ENCODE measurements around the gene UBE3B.

UBE3B gene

GRCh38 chr12:109440851-109441490 is 36.5 kb upstream of the UBE3B start:
- DNase-seq (ENCODE audit: low read depth) = no peak
- TF ChIP-seq POLR2A (IDR thresholded peaks at IDR 0.05; ENCODE audit: extremely low read depth, insufficient read length) (no peak), MYC (IDR thresholded peaks at IDR 0.05; ENCODE audit: low read depth, low read length) (no peak), CTCF (IDR thresholded peaks at IDR 0.05; ENCODE audit: low read depth, low read length) (no peak), MAX (IDR thresholded peaks at IDR 0.05; ENCODE audit: low read depth, low read length) (no peak)
- H3K4me3 ChIP-seq (ENCODE audit: low read depth, low read length) = no peak overlapping the region

GRCh38 chr12:109443794-109444193 is 33.6 kb upstream of the UBE3B start:
- DNase-seq (ENCODE audit: low read depth) = no peak

GRCh38 chr12:109444259-109444658 is 33.2 kb upstream of the UBE3B start:
- DNase-seq (ENCODE audit: low read depth) = no peak
- H3K4me3 ChIP-seq (ENCODE audit: low read depth, low read length) = no peak overlapping the region
- TF ChIP-seq MAX (IDR thresholded peaks at IDR 0.05; ENCODE audit: low read depth, low read length) (no peak), MYC (IDR thresholded peaks at IDR 0.05; ENCODE audit: low read depth, low read length) (no peak), CTCF (IDR thresholded peaks at IDR 0.05; ENCODE audit: low read depth, low read length) (no peak), POLR2A (IDR thresholded peaks at IDR 0.05; ENCODE audit: extremely low read depth, insufficient read length) (no peak)

More at GRCh38 chr12:109443794-109444193, 33.6 kb upstream of the UBE3B start:
- TF ChIP-seq MYC (IDR thresholded peaks at IDR 0.05; ENCODE audit: low read depth, low read length) = no peak
- TF ChIP-seq CTCF (IDR thresholded peaks at IDR 0.05; ENCODE audit: low read depth, low read length) = no peak
- no peak for TF ChIP-seq MAX (IDR thresholded peaks at IDR 0.05; ENCODE audit: low read depth, low read length)
- no peak for TF ChIP-seq POLR2A (IDR thresholded peaks at IDR 0.05; ENCODE audit: extremely low read depth, insufficient read length)
- no peak overlapping the region for H3K4me3 ChIP-seq (ENCODE audit: low read depth, low read length)

- DNase-seq (ENCODE audit: low read depth) = no peak
- no peak for TF ChIP-seq MYC (IDR thresholded peaks at IDR 0.05; ENCODE audit: low read depth, low read length)
- no peak for TF ChIP-seq CTCF (IDR thresholded peaks at IDR 0.05; ENCODE audit: low read depth, low read length)
- no peak for TF ChIP-seq POLR2A (IDR thresholded peaks at IDR 0.05; ENCODE audit: extremely low read depth, insufficient read length)
- no peak for TF ChIP-seq MAX (IDR thresholded peaks at IDR 0.05; ENCODE audit: low read depth, low read length)
- no peak overlapping the region for H3K4me3 ChIP-seq (ENCODE audit: low read depth, low read length)
Measured at GRCh38 chr12:109445191-109445609, 32.2 kb upstream of the UBE3B start.

- no peak for DNase-seq (ENCODE audit: low read depth)
- TF ChIP-seq POLR2A (IDR thresholded peaks at IDR 0.05; ENCODE audit: extremely low read depth, insufficient read length) (no peak), MAX (IDR thresholded peaks at IDR 0.05; ENCODE audit: low read depth, low read length) (no peak)
- H3K4me3 ChIP-seq (ENCODE audit: low read depth, low read length) = no peak overlapping the region
Measured at GRCh38 chr12:109446869-109447268, 30.6 kb upstream of the UBE3B start.

GRCh38 chr12:109447482-109447881 is 30.0 kb upstream of the UBE3B start:
- no peak for DNase-seq (ENCODE audit: low read depth)
- no peak overlapping the region for H3K4me3 ChIP-seq (ENCODE audit: low read depth, low read length)
- no peak for TF ChIP-seq MAX (IDR thresholded peaks at IDR 0.05; ENCODE audit: low read depth, low read length)
- TF ChIP-seq MYC (IDR thresholded peaks at IDR 0.05; ENCODE audit: low read depth, low read length) = no peak
- no peak for TF ChIP-seq POLR2A (IDR thresholded peaks at IDR 0.05; ENCODE audit: extremely low read depth, insufficient read length)
- no peak for TF ChIP-seq CTCF (IDR thresholded peaks at IDR 0.05; ENCODE audit: low read depth, low read length)

All from NB4 (cell line).